LNCaP clone FGC (cell line): Measurements from ENCODE around the gene GYPC.

Experiments used
- DNase-seq: peaks from one replicate; pipeline ENCODE4 v3.0.0-alpha.2; 2011; ENCODE audit warnings: low read depth
- H3K4me3 ChIP-seq: 2 replicates; pipeline ENCODE4 v1.5.1; 2011; ENCODE audit warnings: mild to moderate bottlenecking, low read depth, low read length, control low read depth
- TF ChIP-seq, protein P1 (sequence below): IDR thresholded peaks from 2 replicates; pipeline ENCODE4 v1.5.1; 2012; ENCODE audit warnings: mild to moderate bottlenecking; ENCODE audit not compliant: control insufficient read depth, insufficient read depth; ENCODE audit errors: extremely low read depth

GYPC gene

DNA sequence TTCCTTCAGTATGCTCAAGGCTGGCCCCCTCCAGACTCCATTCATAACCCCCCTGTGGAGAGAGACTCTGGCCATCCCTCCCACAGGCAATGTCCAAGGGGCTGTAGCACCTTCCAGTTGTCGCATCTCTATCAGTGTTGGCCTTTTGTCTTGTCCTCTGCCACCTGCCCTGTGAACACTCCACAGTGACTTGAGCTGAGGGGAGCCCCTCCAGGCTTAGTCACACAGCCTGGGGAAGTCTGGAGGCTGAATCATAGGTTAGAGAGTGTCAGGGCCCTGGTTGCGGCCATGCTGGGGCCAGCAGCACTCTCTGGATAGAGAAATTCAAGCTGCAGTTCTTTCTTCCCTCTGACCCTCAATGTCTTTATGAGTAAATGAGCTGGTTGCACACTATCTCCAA is 64.7 kb downstream of the GYPC start:
- TF ChIP-seq, protein P1, sequence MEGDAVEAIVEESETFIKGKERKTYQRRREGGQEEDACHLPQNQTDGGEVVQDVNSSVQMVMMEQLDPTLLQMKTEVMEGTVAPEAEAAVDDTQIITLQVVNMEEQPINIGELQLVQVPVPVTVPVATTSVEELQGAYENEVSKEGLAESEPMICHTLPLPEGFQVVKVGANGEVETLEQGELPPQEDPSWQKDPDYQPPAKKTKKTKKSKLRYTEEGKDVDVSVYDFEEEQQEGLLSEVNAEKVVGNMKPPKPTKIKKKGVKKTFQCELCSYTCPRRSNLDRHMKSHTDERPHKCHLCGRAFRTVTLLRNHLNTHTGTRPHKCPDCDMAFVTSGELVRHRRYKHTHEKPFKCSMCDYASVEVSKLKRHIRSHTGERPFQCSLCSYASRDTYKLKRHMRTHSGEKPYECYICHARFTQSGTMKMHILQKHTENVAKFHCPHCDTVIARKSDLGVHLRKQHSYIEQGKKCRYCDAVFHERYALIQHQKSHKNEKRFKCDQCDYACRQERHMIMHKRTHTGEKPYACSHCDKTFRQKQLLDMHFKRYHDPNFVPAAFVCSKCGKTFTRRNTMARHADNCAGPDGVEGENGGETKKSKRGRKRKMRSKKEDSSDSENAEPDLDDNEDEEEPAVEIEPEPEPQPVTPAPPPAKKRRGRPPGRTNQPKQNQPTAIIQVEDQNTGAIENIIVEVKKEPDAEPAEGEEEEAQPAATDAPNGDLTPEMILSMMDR: no peak
- no peak for DNase-seq
- no peak overlapping the region for H3K4me3 ChIP-seq

DNA sequence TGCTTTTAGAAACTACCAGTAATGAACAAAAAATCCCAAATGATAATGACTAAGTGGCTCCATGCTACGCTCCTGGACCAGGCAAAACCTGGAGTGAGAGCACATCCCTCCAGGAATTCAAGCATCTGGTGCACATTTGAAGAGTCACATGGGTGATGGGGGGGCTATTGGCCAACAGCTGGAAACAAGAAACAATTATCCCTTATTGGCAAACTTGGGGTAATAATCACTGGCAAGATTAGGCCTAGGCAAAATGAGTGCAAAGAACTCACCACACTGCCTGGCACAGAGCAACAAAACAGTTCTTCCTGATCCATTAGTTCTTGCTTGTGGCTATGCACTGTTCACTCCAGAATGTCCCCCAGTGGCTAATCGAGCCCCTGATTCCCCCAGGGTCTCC is 66.1 kb downstream of the GYPC start:
- H3K4me3 ChIP-seq: no peak overlapping the region
- no peak for DNase-seq
- TF ChIP-seq, protein P1: no peak

DNA sequence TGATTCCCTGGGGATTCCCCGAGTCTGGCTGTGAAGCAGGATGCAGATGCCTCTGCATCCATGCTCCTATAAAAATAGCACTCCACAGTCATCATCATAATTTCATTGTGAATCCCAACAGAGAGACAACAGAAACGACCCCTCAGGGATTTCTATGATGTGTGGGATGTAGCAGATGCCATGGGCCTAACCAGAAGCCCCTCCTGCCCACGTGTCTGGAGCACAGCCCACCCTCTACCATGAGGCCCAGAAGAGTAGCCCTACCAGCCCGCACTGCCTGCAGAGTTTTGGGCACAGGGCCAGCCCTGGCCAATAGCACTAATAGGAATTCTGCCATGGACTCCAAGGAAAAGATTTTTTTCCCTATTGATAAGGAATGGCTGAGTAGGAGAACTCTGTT is 66.6 kb downstream of the GYPC start:
- no peak overlapping the region for H3K4me3 ChIP-seq
- DNase-seq: no peak
- TF ChIP-seq, protein P1: no peak

DNA sequence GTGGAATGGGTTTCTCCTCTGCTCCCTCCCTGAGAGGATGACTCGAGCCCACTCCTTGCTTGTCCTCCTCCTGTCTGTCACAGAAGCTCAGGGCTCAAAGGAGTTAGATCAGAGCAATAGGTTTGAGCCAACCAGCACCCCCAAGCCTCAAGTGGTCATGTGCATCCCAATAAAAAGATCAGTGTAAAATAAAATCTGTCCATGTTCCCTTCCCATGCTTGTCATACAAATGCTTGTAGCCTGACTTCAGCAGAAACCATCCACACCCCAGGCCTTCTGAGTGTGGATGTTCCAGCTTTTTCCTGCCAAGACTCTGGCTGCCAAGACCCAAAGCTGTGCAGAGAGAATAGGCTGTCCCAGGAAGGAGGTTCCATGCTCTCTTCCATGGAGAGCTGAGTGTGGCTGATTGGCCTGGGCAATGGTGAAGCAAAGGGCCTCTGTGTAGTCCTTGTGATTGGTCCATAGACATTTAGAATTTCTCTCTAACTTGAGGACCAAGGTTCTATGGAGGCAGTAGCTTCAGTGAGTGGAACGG is 67.4 kb downstream of the GYPC start:
- H3K4me3 ChIP-seq: no peak overlapping the region
- no peak for DNase-seq
- TF ChIP-seq, protein P1: no peak

DNA sequence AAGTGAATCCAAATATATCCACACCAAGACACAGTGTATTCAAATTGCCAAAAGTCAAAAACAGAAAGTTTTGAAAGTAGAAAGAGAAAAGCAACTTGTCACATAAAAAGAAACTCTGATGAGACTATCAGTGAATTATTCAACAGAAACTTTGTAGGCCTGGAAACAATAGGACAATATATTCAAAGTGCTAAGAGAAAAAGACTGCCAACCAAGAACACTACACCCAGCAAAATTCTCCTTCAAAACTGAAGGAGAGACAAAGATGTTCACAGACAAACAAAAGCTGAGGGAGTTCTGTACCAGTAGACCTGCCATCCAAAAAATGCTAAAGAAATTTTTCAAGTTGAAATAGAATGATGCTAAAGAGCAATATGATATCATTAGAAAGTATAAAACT is 69.6 kb downstream of the GYPC start:
- TF ChIP-seq, protein P1: no peak
- DNase-seq: no peak
- no peak overlapping the region for H3K4me3 ChIP-seq

DNA sequence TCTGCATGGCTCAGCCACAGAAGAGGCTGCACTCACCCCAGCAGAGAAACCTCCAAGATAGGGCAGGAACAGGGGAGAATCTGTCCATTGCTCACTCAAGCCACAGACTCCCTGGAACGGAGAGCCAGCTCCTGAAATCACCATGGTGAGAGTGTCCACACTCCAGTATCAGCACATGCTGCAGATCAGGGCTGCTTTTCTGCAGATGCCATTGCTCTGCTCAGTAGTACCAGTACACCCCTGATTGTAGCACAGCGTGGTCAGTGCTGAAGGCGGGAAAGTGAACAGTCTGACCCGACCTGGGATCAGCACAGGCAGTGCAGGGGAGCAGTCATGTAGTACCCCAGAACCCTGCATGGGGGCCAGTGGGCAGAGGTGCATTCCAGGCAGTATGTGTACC is 73.9 kb downstream of the GYPC start:
- TF ChIP-seq, protein P1: no peak

DNA sequence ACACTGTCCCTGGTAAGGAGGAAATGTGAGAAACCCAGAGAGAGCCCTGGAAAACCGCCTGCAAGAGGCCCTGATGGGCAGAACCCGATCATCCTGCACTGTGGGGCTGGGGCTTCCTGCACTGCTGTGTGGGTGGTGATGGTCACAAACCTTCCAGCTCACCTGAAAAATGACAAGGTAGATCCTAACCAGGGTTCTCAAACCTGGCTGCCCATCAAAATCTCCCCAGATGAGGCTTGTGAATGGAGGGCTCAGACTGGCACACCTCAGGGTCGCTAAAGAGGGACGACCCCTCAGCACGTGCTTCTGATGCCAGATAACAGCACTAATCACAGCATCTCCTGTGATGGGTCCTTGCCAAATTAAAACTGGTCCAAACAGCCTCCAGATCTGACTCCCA is 74.7 kb downstream of the GYPC start:
- no peak overlapping the region for H3K4me3 ChIP-seq
- TF ChIP-seq, protein P1: no peak
- DNase-seq: no peak

More for the DNA sequence above, 73.9 kb downstream of the GYPC start:
- H3K4me3 ChIP-seq: no peak overlapping the region
- DNase-seq: no peak
